ENCODE measurements around the gene LRP5.

DNA sequence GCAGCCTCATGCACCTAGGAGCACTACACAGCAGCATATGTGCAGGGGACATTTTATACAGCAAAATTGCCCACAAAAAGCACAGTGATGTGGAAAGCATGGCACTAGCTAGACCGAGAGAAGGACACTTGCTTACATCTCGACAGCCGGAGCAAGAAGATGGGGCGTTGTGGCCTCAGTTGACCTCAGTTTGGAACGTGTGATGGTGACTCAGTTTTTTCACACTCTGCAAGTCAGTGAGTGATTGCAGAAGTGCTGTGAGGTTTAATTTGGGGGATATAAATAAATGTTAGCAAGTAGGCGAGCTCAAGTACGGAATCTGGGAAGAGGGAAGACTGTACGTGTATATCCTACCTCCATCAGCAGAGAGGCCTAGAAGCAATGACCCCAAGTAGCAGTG is 23.3 kb downstream of the LRP5 start:
- no peak for TF ChIP-seq POLR2A (IDR thresholded peaks at IDR 0.05; ENCODE audit: extremely low read depth, insufficient read length)
- TF ChIP-seq, protein P1, sequence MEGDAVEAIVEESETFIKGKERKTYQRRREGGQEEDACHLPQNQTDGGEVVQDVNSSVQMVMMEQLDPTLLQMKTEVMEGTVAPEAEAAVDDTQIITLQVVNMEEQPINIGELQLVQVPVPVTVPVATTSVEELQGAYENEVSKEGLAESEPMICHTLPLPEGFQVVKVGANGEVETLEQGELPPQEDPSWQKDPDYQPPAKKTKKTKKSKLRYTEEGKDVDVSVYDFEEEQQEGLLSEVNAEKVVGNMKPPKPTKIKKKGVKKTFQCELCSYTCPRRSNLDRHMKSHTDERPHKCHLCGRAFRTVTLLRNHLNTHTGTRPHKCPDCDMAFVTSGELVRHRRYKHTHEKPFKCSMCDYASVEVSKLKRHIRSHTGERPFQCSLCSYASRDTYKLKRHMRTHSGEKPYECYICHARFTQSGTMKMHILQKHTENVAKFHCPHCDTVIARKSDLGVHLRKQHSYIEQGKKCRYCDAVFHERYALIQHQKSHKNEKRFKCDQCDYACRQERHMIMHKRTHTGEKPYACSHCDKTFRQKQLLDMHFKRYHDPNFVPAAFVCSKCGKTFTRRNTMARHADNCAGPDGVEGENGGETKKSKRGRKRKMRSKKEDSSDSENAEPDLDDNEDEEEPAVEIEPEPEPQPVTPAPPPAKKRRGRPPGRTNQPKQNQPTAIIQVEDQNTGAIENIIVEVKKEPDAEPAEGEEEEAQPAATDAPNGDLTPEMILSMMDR (IDR thresholded peaks at IDR 0.05; ENCODE audit: low read depth, low read length) = no peak
